HG03442 (cell line): ENCODE data around the gene ROBO1.
"Not testable (repeated sequence)": the region's sequence is repeated elsewhere in the genome, so short reads cannot be mapped to it uniquely, and the experiment has no call there.

ENCODE experiments used
- ATAC-seq: cut with Tn5 transposase; IDR thresholded peaks from one replicate; pipeline ENCODE4 v1.9.1; 2021; ENCODE audit warnings: mild to moderate bottlenecking, moderate library complexity; ENCODE audit not compliant: unreplicated experiment

The ROBO1 gene

DNA sequence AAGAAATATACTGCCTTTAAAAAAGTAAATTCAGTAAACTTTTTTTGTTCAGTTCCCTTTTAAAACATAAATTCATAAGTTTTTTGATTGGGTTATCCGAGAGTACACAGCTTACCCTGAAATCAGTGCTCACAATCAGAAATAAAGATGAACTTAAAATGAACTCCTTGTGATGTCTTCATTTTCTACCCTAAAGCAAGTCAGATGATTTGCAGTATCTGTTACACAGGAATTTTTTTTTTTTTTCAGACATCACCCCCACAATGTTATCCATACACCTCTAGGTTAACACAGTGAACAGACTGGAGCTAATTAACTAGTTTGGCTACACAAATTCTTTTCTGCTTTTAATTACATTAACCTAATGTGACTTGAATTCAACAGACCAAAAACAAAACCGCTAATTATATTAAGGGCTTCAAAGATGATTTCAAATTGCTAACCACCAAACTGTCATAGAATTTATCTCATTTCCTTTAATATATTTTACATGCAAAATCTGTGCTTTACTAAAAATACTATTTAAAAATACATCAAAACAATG is 1042.0 kb downstream of the ROBO1 start:
- ATAC-seq, result no peak

DNA sequence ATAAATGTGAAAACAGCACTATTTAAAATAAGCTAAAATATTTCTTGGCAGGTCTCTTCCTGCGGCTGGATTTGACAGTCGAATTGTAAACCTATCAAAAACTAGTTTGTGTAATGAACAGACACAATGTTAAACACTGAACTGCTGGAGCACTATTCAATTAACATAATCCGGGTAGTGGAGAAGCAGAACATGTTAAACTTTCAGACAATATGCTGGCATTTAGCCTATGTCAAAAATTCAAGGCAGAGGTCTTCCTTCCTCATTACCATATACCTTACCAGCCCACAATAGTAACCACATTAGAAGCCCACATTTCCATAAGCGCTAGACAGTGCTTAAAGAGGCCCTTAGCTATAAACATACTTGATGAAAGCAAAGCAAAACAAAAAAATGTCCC is 1042.9 kb downstream of the ROBO1 start:
- ATAC-seq, result no peak

DNA sequence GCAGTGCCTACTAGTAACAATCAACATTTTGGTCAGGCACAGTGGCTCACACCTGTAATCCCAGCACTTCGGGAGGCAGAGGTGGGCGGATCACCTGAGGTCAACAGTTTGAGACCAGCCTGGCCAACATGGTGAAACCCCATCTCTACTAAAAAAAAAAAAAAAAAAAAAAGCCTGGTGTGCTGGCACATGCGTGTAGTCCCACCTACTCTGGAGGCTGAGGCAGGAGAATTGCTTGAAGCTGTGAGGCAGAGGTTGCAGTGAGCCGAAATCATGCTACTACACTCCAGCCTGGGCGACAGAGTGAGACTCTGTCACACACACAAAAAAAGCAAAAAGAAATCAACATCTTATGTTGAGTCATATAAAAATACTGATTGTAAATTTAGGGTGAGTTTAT is 1043.4 kb downstream of the ROBO1 start:
- not testable (repeated sequence) for ATAC-seq

DNA sequence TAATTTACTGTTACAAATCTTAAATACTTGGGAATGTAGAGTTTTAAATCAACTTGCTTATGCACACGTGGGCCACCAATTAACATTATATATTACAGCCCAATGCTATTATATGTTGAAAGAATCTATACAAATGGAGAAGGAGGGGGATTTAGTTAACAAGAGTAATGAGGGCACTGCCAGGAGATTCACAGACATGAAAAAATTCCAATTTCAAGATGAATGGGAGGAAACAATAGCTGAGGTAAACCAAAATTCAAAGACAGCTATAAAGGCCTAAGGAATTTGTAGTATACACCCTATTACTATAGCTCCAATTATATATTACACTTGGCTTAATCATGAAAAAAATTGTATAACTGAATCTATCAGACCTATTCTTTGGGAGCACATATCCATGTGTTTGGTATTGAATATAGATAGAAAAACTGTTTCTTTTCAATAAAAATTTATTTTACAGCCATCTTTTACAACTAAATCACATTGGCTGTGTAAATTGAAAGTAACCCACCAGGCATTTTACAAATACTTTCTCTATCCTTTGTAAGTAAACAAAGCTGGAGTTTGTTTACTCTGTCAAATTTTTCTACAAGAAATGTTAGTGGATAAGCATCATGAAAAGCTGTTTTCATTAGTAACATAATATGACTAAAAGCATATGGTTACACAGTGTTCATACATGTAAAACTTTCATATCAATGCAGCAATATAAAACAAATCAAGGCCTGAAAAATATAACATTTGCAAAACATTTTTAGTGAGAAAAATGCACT is 1045.8 kb downstream of the ROBO1 start:
- no peak for ATAC-seq

DNA sequence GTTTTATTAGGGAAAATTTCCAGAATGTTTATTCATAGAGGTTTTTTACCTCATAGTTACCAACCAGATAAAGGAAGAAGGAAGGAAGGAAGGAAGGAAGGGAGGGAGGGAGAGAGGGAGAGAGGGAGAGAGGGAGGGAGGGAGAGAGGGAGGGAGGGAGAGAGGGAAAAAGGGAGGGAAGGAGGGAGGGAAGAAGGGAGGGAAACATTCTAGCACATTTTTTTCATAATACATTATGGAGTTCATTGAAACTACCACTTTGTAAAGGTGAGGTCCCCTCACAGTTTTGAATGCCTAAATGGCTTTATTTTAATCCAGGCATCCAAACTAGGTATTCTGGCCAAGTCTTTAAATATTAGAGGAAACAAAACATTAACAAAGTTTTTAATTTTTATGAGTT is 1049.1 kb downstream of the ROBO1 start:
- ATAC-seq, result no peak

DNA sequence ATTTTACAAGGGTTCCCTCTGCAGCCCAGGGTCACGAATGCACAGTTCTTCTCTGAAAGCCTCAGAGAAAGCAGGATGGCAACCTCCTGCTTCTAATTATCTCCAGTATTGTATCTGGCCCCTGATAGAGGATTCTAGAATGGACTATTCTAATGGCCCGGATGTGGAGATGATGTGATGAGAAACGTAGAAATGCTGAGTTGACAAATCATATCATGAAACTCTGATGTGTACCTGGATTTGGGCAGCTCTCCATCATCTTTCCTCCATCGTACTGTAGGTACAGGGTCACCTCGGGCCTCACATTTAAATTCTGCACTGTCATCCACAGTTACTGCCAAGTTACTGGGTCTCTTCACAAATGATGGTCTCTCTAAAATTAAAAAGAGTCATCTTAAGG is 1050.8 kb downstream of the ROBO1 start:
- ATAC-seq, result no peak

DNA sequence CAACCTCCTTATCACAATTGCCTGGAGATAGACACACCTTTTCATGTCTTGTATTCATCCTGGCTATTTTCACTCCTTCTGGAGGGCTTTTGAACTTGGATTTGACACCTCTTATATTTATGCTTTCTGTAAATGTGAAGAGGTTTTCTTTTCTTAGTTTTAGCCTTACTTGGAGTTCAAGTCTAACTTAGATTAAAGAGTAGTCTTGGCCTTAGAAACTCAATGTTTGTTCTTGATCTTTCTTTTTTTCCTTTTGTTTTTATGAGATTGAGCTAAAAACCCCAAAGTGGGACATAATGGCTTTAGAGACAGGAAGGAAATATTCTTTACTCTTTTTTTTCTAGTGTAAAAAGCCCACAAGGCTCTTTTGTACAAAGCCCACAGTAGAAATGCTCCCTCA is 1054.9 kb downstream of the ROBO1 start:
- ATAC-seq, result no peak

DNA sequence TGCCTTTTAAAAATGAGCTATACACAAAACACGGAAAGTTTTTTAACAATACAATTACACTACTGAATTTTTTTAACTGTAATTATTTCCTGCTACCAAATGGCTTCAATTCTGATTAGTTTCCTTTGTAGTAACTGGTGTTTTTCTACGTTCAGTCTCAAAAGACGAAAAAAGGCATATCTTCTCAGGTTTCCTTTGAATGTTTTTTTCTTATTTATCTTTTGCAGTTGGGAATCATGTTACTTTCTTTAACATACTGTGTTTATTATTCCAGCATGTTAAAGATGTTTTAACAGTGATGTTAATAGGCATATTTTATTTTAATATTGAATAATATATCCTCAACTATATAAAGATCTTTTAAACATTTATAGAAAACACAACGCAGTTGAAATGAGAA is 1055.5 kb downstream of the ROBO1 start:
- ATAC-seq, result no peak

DNA sequence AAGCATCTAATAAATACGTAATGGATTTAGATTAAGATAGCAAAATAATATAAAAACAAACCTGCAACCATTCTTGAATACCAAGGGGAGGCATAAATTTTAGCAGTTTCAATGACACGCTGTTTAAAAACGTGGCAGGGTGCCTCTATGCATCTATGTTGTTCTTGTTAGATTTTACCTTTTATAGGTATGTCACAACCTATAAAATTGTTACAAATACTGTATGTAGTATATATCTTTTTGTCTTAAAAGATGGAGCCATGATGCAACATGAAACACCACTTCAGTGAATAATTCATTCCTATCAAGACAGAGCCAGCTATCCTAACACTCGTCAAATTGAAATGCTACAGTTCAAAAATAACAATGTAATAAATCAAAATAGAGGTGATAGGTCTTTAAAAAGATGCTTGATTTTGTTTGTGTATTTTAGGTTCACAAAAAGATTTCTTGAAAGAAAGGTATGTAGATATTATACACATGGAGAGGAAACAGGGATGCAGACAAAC is 1059.2 kb downstream of the ROBO1 start:
- ATAC-seq, result no peak

DNA sequence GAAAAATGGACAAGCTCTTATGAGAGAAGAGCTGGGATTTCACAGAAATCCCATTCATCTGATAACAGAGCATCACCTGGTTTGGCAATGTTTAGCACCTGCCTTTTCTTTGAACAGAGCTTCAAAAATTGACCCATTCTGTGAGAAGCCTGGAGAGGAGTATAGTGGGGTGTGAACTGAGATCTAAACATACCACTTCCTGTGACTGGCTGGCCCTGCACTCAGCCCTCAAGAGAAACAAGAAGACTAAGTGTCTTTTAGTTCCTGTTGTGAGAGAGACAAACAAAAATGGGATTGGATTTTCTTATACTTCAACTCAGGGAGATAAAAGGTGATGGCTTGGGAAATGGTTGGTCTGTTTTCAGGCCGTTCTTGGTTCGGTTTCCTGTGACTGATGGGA is 1060.2 kb downstream of the ROBO1 start:
- no peak for ATAC-seq

DNA sequence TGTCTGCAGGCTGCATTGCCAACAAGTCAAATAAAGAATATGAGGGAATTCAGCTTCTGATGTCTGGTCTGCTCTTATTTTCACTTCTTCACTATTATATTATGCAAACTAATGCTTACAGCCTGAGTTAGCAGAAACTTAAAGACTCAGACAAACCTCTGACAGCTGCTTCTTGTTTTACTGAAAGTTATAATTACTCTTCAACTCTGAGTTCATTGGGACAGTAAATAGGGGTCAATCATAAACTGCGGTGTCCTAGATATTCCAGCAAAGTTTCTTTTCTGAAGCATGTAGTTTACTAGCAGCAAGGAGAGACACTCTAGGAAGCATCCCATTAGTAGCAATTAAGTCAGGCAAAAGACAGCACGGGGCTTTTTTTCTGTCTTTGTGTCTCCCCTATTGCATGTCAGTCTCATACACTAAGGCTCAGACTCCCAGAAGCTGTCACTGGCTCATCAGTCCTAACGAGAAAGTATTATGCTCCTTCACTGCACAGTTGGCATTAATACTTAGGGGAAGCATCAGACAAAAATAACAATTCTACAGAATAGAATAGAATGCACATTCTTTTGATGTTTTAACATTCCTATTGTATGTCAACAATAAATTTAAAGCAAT is 1060.8 kb downstream of the ROBO1 start:
- ATAC-seq, result no peak

DNA sequence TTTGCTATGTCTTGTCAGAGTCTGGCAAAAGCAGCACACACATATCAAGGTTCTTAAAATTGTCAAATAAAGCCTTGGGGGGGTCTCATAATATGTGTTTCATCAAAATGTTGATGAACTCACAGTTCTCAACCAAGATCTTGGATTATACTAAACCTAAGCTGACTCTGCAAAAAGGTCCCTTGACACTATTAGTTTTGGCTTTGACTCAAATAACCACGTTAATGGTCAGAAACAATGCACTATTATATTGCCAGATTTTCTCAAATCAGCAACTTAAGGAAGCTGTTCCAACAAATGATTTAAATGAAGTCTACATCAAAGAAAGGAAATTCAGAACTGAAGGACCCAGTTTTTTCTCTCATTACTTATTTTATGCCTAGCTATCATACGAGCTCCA is 1063.9 kb downstream of the ROBO1 start:
- ATAC-seq, result no peak

DNA sequence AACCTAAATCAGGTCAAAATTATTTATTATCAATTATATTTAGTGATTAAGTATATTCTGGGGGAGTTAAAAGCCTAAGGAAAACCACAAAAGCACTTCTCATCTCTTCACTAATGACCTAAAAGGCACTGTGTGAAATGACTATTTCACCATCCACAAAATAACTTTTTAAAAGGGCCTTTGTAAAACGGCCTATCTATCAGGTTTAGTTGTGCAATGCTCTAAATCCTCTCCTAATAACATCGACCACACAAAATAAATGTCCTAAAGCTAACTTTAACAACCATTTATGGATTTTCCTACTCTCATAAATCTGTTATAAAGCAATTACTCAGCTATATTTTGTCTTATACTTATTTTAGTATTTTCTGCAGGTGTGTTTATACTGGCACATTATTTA is 1066.3 kb downstream of the ROBO1 start:
- ATAC-seq, result no peak

DNA sequence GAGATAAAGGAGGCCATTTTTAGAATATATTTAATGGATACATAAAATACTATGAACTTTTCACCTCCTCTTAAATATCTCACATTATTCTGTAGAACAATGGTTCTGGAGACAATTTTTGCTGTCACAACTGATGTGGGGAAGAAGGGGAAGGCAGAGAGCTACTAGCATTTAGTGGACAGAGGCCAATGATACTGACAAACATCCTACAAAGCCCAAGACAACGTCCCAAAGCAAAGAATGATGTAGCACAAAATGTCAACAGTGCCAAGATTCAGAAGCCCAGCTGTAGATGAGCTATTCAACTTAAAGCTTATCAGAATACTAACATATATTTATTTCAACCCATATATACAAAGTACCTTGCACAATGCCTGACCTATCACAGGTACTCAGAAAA is 1069.4 kb downstream of the ROBO1 start:
- no peak for ATAC-seq

DNA sequence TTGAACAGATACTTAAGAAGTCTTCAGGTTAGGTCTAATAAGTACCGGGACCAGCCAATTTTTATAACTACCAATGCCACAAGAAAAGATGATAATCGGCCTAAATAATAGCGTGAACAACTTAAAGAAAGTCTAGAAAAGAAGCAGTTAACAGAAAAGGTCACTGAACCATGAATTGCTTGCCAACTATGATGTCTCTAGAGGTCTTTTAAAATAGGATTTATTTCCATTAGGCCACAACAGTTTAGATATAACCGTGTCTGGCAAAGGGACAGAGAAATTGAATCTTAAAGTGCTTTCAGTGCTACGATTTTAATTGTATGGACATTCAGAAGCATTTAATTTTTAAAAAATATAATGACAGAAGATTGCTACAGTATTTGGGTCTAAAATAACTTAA is 1070.4 kb downstream of the ROBO1 start:
- ATAC-seq, result no peak

DNA sequence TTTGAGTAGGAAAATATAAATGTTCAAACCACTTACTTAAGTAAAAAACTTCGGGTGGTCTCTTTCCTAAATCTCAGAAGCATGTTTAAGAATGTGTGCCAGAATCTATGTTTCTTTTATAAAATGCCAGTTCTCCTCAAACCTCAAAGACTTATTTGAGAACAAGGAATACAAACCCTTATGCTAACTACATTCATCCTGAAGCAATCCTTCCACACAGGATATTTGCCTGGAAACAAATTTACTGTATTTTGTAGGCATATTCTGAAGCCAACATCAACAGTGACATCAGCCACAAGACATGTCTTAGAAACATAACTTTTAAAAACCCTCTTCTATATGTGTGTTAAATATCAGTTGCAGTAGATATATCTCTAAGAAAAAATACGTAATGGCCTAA is 1077.0 kb downstream of the ROBO1 start:
- no peak for ATAC-seq

DNA sequence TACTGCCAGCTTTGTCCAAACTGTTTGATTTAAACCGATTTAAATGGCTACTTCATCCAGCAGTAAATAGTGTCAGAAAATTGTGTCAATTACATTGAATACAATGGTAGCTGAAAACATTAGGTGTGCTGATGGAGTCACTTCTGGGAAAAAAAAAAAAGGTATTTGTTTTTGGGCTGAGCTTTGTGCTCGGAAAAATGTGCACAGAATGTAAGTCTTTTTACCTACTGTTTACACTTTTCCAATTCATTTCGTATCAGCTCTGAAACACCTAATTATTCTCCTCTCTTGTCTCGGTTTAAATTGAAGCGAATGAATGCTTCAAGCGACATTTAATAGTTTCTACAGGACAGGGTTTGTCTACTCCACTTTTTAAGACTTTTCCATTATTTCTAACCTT is 1078.4 kb downstream of the ROBO1 start:
- ATAC-seq, result no peak

DNA sequence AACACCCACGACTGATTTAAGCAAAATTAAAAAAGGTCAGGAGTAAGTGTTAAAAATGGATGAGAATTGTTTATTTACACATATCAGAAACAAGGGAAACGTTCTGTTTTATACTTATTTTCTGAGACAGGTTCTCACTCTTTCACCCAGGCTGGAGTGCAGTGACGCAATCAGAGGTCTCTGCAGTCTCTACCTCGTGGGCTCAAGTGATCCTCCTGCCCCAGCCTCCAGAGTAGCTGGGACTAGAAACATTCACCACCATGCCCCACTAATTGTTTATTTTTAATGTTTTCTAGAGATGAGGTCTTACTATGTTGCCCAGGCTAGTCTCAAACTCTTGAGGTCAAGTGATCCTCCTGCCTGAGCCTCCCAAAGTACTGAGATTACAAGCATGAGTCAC is 1080.3 kb downstream of the ROBO1 start:
- no peak for ATAC-seq

DNA sequence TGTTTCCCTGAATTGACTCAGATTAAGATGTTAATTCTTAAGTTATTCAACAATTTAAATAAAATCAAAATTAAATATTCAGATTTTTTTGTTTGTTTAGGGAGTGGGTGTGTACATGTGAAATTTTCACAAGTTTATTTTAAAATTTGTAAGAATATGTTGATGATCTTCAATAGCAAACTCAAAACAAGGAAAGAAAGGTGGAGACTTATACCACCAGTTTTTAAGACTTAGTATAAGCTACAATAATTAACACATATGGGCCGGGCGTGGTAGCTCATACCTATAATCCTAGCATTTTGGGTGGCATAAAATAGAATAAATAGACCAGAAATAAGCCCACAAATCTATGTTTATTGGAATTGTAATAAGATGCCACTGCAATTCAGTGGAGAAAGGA is 1084.5 kb downstream of the ROBO1 start:
- no peak for ATAC-seq

DNA sequence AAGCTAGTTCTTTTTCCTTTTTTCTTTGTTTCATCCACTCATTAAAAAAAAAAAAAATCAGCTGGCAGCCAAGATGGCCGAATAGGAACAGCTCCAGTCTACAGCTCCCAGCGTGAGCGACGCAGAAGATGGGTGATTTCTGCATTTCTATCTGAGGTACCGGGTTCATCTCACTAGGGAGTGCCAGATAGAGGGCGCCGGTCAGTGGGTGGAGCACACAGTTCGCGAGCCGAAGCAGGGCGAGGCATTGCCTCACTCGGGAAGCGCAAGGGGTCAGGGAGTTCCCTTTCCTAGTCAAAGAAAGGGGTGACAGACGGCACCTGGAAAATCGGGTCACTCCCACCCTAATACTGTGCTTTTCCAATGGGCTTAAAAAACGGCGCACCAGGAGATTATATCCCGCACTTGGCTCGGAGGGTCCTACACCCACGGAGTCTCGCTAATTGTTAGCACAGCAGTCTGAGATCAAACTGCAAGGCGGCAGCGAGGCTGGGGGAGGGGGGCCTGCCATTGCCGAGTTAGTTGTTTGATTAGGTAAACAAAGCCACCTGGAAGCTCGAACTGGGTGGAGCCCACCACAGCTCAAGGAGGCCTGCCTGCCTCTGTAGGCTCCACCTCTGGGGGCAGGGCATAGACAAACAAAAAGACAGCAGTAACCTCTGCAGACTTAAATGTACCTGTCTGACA is 1092.5 kb downstream of the ROBO1 start:
- not testable (repeated sequence) for ATAC-seq

DNA sequence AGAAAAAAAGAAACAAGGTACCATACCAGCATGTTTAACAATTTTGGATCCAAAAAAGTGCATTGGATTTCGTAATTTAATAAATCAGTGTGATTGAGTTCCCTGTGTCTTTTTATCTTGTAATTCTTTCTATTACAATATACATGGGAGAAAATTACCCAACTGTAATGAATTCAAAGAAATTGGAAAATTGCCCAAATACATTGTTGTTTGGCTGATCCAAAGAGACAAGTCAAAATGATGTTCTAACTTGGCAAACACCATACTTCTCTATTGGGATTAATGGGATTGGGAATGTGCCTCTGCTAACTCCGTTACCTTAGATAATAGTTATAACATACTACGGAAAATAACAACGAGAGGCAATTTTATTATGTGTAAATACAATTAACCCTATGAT is 1097.1 kb downstream of the ROBO1 start:
- no peak for ATAC-seq

DNA sequence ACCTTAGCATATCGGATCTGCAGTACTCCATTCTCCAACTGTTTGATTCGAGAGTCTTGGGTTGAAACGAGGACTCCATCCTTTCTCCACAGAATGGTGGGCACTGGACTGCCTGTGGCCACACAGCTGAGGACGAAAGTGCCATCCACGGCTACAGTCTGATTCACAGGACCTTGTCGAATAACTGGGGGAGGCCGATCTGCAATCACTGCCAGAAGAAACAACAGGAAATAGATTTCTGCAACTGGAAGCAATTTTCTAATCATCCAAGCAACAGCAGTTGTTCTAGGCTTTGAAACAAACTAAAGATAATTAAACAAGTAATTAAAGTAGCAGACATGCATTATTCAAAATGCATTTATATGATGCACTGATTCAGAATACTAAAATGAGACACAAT is 1097.7 kb downstream of the ROBO1 start:
- ATAC-seq, result no peak
